Spleen (tissue), 7 donors: ENCODE results near the gene CEACAM20.

Source experiments
- CTCF ChIP-seq, 11 experiments: fragments of 200-600 bp in 7 of 11; fragments of 450-650 bp in 4 of 11; sonication (generic) in 4 of 11; IDR thresholded peaks in 8 of 11; conservative IDR thresholded peaks in 3 of 11; 1 replicate in 7 of 11; 2 replicates in 4 of 11; pipeline versions ENCODE4 v1.4.0 to v1.8.0; 2016 to 2021; ENCODE audit warnings: antibody characterized with exemption in 11 of 11, inconsistent platforms in 4 of 11, mild to moderate bottlenecking in 1 of 11
- POLR2A ChIP-seq, 3 donors: fragments of 450-650 bp; IDR thresholded peaks; one replicate each; pipeline ENCODE4 v1.5.1; 2017; ENCODE audit warnings: antibody characterized with exemption in 3 of 3, mild to moderate bottlenecking in 1 of 3
- donor health status: DM: no; HTN: no; CAD: no; lungs with moderate emphysema.
- donor health status: DM: no; HTN: no; CAD: no.
- donor health status: DM: no; HTN: no; CAD: no.

- TF ChIP-seq CTCF (IDR thresholded peaks at IDR 0.05 in 8 of 11, conservative IDR thresholded peaks at IDR 0.05 in 3 of 11) (no peak), POLR2A (IDR thresholded peaks at IDR 0.05) (no peak)
Observed at GRCh38 chr19:44567745-44568144, 38.3 kb upstream of the CEACAM20 start.
